Spleen (tissue), 11 donors: ENCODE data around the gene HTR3D. TPM values are rescaled to one million over a fixed set of nuclear protein-coding genes. Genes with fewer than 3 reads are reported as not detected.

Experiments
- DNase-seq: peaks from one replicate; pipeline ENCODE4 v3.0.0-alpha.2; 2020
- H3K27ac ChIP-seq, 8 donors: fragments of 200-600 bp; sonication (generic) in 7 of 8; 1 replicate in 4 of 8; 2 replicates in 4 of 8; pipeline versions ENCODE4 v1.5.0 to v1.8.0; 2016 to 2021; ENCODE audit warnings: inconsistent platforms in 4 of 8, mild to moderate bottlenecking in 4 of 8, moderate library complexity in 1 of 8
- H3K27me3 ChIP-seq, 7 donors: fragments of 200-600 bp; sonication (generic) in 6 of 7; replicated peaks in 1 of 7; 1 replicate in 4 of 7; 2 replicates in 3 of 7; pipeline versions ENCODE4 v1.5.0 to v1.8.0; 2016 to 2021; ENCODE audit warnings: inconsistent platforms in 3 of 7, mild to moderate bottlenecking in 1 of 7
- H3K36me3 ChIP-seq, 6 donors: fragments of 200-600 bp; sonication (generic) in 5 of 6; 1 replicate in 4 of 6; 2 replicates in 2 of 6; pipeline versions ENCODE4 v1.5.0 to v1.8.0; 2016 to 2021; ENCODE audit warnings: inconsistent platforms in 2 of 6
- H3K4me1 ChIP-seq, 6 donors: fragments of 200-600 bp; sonication (generic) in 5 of 6; 1 replicate in 3 of 6; 2 replicates in 3 of 6; pipeline versions ENCODE4 v1.5.0 to v1.8.0; 2016 to 2021; ENCODE audit warnings: inconsistent platforms in 3 of 6
- H3K4me3 ChIP-seq, 8 donors: fragments of 200-600 bp; sonication (generic) in 7 of 8; 1 replicate in 4 of 8; 2 replicates in 4 of 8; pipeline versions ENCODE4 v1.5.0 to v1.8.0; 2016 to 2021; ENCODE audit warnings: inconsistent platforms in 4 of 8, mild to moderate bottlenecking in 4 of 8, moderate library complexity in 2 of 8
- H3K9me3 ChIP-seq, 8 donors: fragments of 200-600 bp; sonication (generic) in 7 of 8; 1 replicate in 4 of 8; 2 replicates in 4 of 8; pipeline versions ENCODE4 v1.5.0 to v1.8.0; 2016 to 2021; ENCODE audit warnings: inconsistent platforms in 4 of 8
- CTCF ChIP-seq, 11 experiments: fragments of 200-600 bp in 7 of 11; fragments of 450-650 bp in 4 of 11; sonication (generic) in 4 of 11; IDR thresholded peaks in 8 of 11; conservative IDR thresholded peaks in 3 of 11; 1 replicate in 7 of 11; 2 replicates in 4 of 11; pipeline versions ENCODE4 v1.4.0 to v1.8.0; 2016 to 2021; ENCODE audit warnings: antibody characterized with exemption in 11 of 11, inconsistent platforms in 4 of 11, mild to moderate bottlenecking in 1 of 11
- POLR2A ChIP-seq, 3 donors: fragments of 450-650 bp; IDR thresholded peaks; one replicate each; pipeline ENCODE4 v1.5.1; 2017; ENCODE audit warnings: antibody characterized with exemption in 3 of 3, mild to moderate bottlenecking in 1 of 3
- POLR2AphosphoS5 ChIP-seq, 3 donors: sonication (generic); formaldehyde crosslinking; IDR thresholded peaks; one replicate each; pipeline ENCODE4 v1.5.1; 2017; ENCODE audit warnings: antibody characterized with exemption in 3 of 3
- WGBS, 5 donors: extraction: QIAGEN DNeasy Blood & Tissue Kit in 3 of 5; methylation state at CpG; one replicate each; pipeline versions ENCODE4 v1.1.5 to v1.1.7; 2013 to 2018; 5-methylcytosine and 5-hydroxymethylcytosine counted together
- intact Hi-C: fragments of 100-400 bp; cut with DNase I; formaldehyde crosslinking; loops from one replicate; pipeline ENCODE4 v1.15.0; 2023; ENCODE audit warnings: low total_unique reads
- polyA plus RNA-seq, 3 donors: library from polyadenylated mRNA; stranded (reverse); fragments of 200-250 nt; gene quantifications; one replicate each; pipeline ENCODE4 v1.2.1, GENCODE V29; 2013
- total RNA-seq, 7 donors: library from RNA; depleted of rRNA in 3 of 7; stranded (reverse); fragments of >200 nt in 3 of 7; fragmentation: NEBNext Ultra II Directional in 4 of 7; extraction: Animal tissue kit (Norgen Biotek cat#: 25700) in 4 of 7; gene quantifications; one replicate each; pipeline versions ENCODE4 v1.1.0 to v1.2.1, GENCODE V29; 2016 to 2021
- donor health status: healthy with polysubstance abuse.
- donor health status: DM: no; HTN: no; CAD: no; lungs with moderate emphysema.
- donor health status: DM: no; HTN: no; CAD: no.
- donor health status: Bipolar disorder and iron deficiency.
- donor health status: healthy.
- donor health status: DM: no; HTN: no; CAD: no.
- donor health status: DM: yes; HTN: yes; CAD: no.

The HTR3D gene
- total and polyA plus RNA-seq, 10 donors, result not detected

GRCh38 chr3:183984749-183985729 lies 46.5 kb upstream of the HTR3D start:
- TF ChIP-seq POLR2AphosphoS5 (IDR thresholded peaks at IDR 0.05), result no peak
- no peak for TF ChIP-seq POLR2A (IDR thresholded peaks at IDR 0.05)
- TF ChIP-seq CTCF (IDR thresholded peaks at IDR 0.05 in 8 of 11, conservative IDR thresholded peaks at IDR 0.05 in 3 of 11), result no peak
- Histone ChIP-seq H3K4me1 (no peaks in the 10 kb centered on the region), H3K36me3 (peaks cover 2 to 94% (median 64%) of the 10 kb centered on the region in 6 donors), H3K27ac (no peak overlapping the region), H3K27me3 (no peaks in the 10 kb centered on the region), H3K4me3 (no peak overlapping the region), H3K9me3 (no peaks in the 10 kb centered on the region)
- no peak for DNase-seq
- 83 to 91% (median 88%) methylated on average over 11 of the region's 11 CpGs for WGBS, 5 donors
- intact Hi-C loops, result no loop called here

GRCh38 chr3:183987000-183987600 lies 44.4 kb upstream of the HTR3D start:
- WGBS, 5 donors, result 81 to 88% (median 84%) methylated on average over 11 of the region's 11 CpGs
- intact Hi-C loops, result no loop called here
- H3K27ac ChIP-seq, result no peak overlapping the region
- H3K36me3 ChIP-seq, result peaks cover 2 to 79% (median 56%) of the 10 kb centered on the region in 6 donors
- H3K4me3 ChIP-seq, result no peak overlapping the region
- TF ChIP-seq POLR2A (IDR thresholded peaks at IDR 0.05) (no peak), POLR2AphosphoS5 (IDR thresholded peaks at IDR 0.05) (no peak), CTCF (IDR thresholded peaks at IDR 0.05 in 8 of 11, conservative IDR thresholded peaks at IDR 0.05 in 3 of 11) (no peak)
- H3K9me3 ChIP-seq, result no peaks in the 10 kb centered on the region
- no peaks in the 10 kb centered on the region for H3K27me3 ChIP-seq
- DNase-seq, result no peak
- no peaks in the 10 kb centered on the region for H3K4me1 ChIP-seq

GRCh38 chr3:183988216-183988790 lies 43.2 kb upstream of the HTR3D start:
- WGBS, 5 donors, result 79 to 86% (median 85%) methylated on average over 16 of the region's 16 CpGs
- no peak for DNase-seq
- peaks cover 0 to 67% (median 46%) of the 10 kb centered on the region in 6 donors for H3K36me3 ChIP-seq
- no peaks in the 10 kb centered on the region for H3K9me3 ChIP-seq
- TF ChIP-seq CTCF (IDR thresholded peaks at IDR 0.05 in 8 of 11, conservative IDR thresholded peaks at IDR 0.05 in 3 of 11) (no peak), POLR2AphosphoS5 (IDR thresholded peaks at IDR 0.05) (no peak), POLR2A (IDR thresholded peaks at IDR 0.05) (no peak)
- intact Hi-C loops, result no loop called here
- no peaks in the 10 kb centered on the region for H3K27me3 ChIP-seq
- H3K4me1 ChIP-seq, result no peaks in the 10 kb centered on the region
- no peak overlapping the region for H3K4me3 ChIP-seq
- no peak overlapping the region for H3K27ac ChIP-seq

- TF ChIP-seq POLR2A (IDR thresholded peaks at IDR 0.05) (no peak), POLR2AphosphoS5 (IDR thresholded peaks at IDR 0.05) (no peak), CTCF (IDR thresholded peaks at IDR 0.05 in 8 of 11, conservative IDR thresholded peaks at IDR 0.05 in 3 of 11) (no peak)
- DNase-seq, result no peak
Observed at GRCh38 chr3:183991403-183991802, 40.1 kb upstream of the HTR3D start.

More at GRCh38 chr3:183991403-183991802, 40.1 kb upstream of the HTR3D start:
- Histone ChIP-seq H3K27me3 (no peaks in the 10 kb centered on the region), H3K27ac (no peak overlapping the region), H3K9me3 (no peaks in the 10 kb centered on the region), H3K36me3 (peaks cover 0 to 43% (median 26%) of the 10 kb centered on the region in 6 donors), H3K4me1 (no peaks in the 10 kb centered on the region), H3K4me3 (no peak overlapping the region)
- WGBS, 5 donors, result 81 to 95% (median 94%) methylated on average over 5 of the region's 5 CpGs
- intact Hi-C loops, result no loop called here
